Body of pancreas (tissue), 4 donors: ENCODE results near the gene CMSS1.

ENCODE experiments used
- POLR2A ChIP-seq, 3 donors: fragments of 450-650 bp; IDR thresholded peaks; one replicate each; pipeline ENCODE4 v1.6.1; 2016; ENCODE audit warnings: antibody characterized with exemption in 3 of 3, mild to moderate bottlenecking in 2 of 3
- TF ChIP-seq, protein P1 (sequence below), 7 experiments: fragments of 450-650 bp in 4 of 7; fragments of 200-600 bp in 3 of 7; sonication (generic) in 3 of 7; IDR thresholded peaks; one replicate each; pipeline ENCODE4 v1.5.1; 2016 to 2019; ENCODE audit warnings: antibody characterized with exemption in 7 of 7

DNA sequence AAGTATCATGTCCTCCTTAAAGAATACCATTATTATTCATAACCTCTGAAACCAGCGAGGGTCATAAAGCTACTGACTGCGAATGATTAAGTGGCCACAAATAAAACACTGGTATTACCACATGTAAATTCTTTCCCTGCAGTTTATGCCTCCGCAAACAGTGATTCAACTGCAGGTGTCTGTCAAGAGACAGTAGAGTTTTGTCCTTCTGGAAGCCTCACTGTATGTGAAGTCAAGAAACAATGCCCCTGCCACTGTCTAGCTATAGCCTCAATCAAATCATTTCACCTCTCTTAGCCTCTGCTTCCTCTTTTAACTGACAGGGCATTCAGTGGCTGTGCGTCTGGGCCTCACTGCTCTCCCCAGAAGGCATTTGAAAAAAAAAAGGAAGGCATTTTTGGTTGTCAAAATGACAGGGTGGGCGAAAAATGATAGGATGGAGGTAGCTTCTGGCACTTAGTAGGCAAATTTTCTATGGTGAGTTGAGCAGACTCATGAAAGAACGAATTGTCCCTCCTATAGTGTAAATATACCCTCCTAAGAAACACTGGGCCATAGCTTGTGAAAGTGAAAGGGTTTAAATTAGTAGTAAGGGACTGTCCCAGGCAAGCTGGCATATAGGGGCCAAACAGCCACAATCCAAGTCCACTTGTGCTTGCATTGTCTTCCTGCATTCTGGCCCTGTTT, 229.9 kb downstream of the CMSS1 start:
- TF ChIP-seq, protein P1, sequence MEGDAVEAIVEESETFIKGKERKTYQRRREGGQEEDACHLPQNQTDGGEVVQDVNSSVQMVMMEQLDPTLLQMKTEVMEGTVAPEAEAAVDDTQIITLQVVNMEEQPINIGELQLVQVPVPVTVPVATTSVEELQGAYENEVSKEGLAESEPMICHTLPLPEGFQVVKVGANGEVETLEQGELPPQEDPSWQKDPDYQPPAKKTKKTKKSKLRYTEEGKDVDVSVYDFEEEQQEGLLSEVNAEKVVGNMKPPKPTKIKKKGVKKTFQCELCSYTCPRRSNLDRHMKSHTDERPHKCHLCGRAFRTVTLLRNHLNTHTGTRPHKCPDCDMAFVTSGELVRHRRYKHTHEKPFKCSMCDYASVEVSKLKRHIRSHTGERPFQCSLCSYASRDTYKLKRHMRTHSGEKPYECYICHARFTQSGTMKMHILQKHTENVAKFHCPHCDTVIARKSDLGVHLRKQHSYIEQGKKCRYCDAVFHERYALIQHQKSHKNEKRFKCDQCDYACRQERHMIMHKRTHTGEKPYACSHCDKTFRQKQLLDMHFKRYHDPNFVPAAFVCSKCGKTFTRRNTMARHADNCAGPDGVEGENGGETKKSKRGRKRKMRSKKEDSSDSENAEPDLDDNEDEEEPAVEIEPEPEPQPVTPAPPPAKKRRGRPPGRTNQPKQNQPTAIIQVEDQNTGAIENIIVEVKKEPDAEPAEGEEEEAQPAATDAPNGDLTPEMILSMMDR (IDR thresholded peaks at IDR 0.05) = no peak
- TF ChIP-seq POLR2A (IDR thresholded peaks at IDR 0.05) = no peak
